GM18526 (cell line): Measurements from ENCODE around the gene SMKR1.

ENCODE experiments used
- POLR2A ChIP-seq: IDR thresholded peaks from 3 replicates; pipeline ENCODE4 v1.6.1; 2011; ENCODE audit not compliant: insufficient read length; ENCODE audit errors: extremely low read depth

Gene SMKR1

GRCh38 chr7:129501760-129502707 is at the start of gene SMKR1:
Gene SMKR1, plus strand, starts transcription at chr7:129502531. Its CDS starts 294 bp downstream, at chr7:129502825.
- peak; percentile 31 for TF ChIP-seq POLR2A

GRCh38 chr7:129452589-129453231 is 49.6 kb upstream of the SMKR1 start:
- TF ChIP-seq POLR2A = no peak

- TF ChIP-seq POLR2A = no peak
Observed at GRCh38 chr7:129453510-129454248, 48.7 kb upstream of the SMKR1 start.

GRCh38 chr7:129454249-129454551 is 48.1 kb upstream of the SMKR1 start:
- no peak for TF ChIP-seq POLR2A

GRCh38 chr7:129456421-129456820 is 45.9 kb upstream of the SMKR1 start:
- TF ChIP-seq POLR2A = no peak

- TF ChIP-seq POLR2A = no peak
Observed at GRCh38 chr7:129457101-129457500, 45.2 kb upstream of the SMKR1 start.

GRCh38 chr7:129458171-129458570 is 44.2 kb upstream of the SMKR1 start:
- no peak for TF ChIP-seq POLR2A

GRCh38 chr7:129461809-129462208 is 40.5 kb upstream of the SMKR1 start:
- no peak for TF ChIP-seq POLR2A

GRCh38 chr7:129462420-129462819 is 39.9 kb upstream of the SMKR1 start:
- TF ChIP-seq POLR2A = no peak

- TF ChIP-seq POLR2A = no peak
Observed at GRCh38 chr7:129464194-129464593, 38.1 kb upstream of the SMKR1 start.

- TF ChIP-seq POLR2A = no peak
Observed at GRCh38 chr7:129465080-129465479, 37.3 kb upstream of the SMKR1 start.

- TF ChIP-seq POLR2A = no peak
Observed at GRCh38 chr7:129466796-129467195, 35.5 kb upstream of the SMKR1 start.

GRCh38 chr7:129468087-129468486 is 34.2 kb upstream of the SMKR1 start:
- TF ChIP-seq POLR2A = no peak

- TF ChIP-seq POLR2A = no peak
Observed at GRCh38 chr7:129468547-129468946, 33.8 kb upstream of the SMKR1 start.

GRCh38 chr7:129469930-129470329 is 32.4 kb upstream of the SMKR1 start:
- no peak for TF ChIP-seq POLR2A

- no peak for TF ChIP-seq POLR2A
Observed at GRCh38 chr7:129470411-129470810, 31.9 kb upstream of the SMKR1 start.
